Measurements from ENCODE around the gene CD4.
A peak's percentile ranks its signal among the peaks of the same experiment; 100 is the strongest.

CD4 gene

DNA sequence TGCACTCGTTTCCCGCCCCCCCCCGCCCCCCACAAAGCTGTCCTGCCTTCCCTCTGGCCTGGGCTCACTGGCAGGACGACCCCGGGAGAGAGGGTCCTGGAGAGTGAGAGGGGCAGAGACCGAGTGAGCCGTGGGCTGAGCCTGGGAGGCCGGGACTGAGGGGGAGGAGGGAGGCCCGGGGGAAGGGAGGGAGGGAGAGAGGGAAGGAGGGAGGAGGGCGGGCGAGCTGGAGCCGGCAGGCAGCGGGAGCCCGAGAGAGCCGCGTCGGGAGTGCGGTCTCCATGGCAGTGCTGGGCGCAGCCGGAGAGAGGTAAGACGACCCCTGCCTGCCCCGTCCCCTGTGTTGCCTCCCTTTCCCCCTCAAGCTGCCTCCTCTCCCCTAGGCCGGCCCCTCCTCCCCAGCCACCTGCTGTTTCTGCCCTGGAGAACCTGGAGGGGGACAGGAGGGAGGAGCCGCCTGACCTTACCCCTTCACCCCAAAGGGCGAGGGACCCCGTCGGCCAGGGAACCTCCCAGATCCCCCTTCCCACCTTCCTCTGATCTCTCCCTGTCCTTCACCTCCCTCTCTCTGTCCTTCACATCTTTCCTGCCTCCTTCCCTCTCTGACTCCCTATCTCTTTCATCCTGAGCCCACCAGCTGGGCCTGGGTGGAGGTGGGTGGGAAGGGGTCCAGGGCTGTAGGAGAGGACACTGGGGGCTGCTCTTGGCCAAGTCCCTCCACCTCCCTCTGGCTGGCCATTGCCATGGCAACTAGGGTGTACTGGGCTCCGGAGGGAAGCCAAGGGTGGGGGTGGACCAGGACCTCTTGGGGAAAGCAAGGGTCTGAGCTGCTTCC lies 32.5 kb downstream of the CD4 start, which contains the start of gene GPR162:
GPR162 (plus strand) TSS at position 231 of the 835 bp plus-strand sequence. CDS start 2,078 bp downstream, outside the sequence.
- Histone ChIP-seq H3K27me3 (ENCODE audit: insufficient read depth, poor library complexity, severe bottlenecking) (peaks cover 20% of the 10 kb centered on the region), H3K9me3 (ENCODE audit: severe bottlenecking) (no peaks in the 10 kb centered on the region), H3K27ac (ENCODE audit: poor library complexity, severe bottlenecking) (no peak within 1 kb of the TSS), H3K36me3 (ENCODE audit: low read depth) (no peaks in the 10 kb centered on the region), H3K4me1 (ENCODE audit: insufficient read depth, poor library complexity, severe bottlenecking) (no peaks in the 10 kb centered on the region), H3K4me3 (ENCODE audit: severe bottlenecking) (no peak within 1 kb of the TSS)
- ATAC-seq (ENCODE audit: low read depth) (peak; percentile 10; the same call in 2 of the 3 replicates), DNase-seq (ENCODE audit: low spot score) (no peak)
- TF ChIP-seq, protein P1, sequence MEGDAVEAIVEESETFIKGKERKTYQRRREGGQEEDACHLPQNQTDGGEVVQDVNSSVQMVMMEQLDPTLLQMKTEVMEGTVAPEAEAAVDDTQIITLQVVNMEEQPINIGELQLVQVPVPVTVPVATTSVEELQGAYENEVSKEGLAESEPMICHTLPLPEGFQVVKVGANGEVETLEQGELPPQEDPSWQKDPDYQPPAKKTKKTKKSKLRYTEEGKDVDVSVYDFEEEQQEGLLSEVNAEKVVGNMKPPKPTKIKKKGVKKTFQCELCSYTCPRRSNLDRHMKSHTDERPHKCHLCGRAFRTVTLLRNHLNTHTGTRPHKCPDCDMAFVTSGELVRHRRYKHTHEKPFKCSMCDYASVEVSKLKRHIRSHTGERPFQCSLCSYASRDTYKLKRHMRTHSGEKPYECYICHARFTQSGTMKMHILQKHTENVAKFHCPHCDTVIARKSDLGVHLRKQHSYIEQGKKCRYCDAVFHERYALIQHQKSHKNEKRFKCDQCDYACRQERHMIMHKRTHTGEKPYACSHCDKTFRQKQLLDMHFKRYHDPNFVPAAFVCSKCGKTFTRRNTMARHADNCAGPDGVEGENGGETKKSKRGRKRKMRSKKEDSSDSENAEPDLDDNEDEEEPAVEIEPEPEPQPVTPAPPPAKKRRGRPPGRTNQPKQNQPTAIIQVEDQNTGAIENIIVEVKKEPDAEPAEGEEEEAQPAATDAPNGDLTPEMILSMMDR (IDR thresholded peaks at IDR 0.05; ENCODE audit: poor library complexity, severe bottlenecking): no peak

DNA sequence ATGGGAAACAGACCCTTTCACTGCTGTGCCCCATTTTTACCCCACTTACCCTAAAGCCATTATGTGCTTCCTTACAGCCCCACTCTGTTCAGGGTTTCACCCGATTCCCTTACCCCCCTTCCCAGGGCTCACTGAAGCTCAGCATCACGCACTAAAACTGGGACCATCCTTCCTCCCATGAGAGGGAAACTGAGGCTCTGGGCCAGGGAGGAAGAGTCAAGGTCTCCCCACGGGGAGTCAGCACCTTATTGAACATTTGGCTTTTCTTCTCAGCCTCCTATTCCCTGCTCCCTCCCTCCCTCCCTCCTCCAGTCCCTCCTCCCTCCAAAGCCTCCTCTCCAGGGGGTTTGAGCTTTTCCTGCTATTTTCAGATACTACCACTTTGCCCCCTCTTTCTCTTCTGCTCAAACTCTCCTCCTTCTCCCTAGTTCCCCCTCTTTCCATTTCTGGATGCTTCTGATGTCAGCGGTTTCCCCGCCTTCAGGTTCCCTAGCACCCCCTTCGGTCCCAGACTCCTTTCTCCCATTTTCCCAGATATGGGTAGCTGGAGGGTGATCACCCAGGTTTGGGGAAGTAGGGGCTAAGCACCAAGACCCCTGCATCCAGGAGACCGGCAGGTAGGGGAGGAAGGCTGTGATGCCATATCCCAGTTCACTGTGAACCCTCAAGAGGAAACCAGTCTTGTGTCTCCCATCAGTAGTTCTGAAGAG lies 33.3 kb downstream of the CD4 start:
- DNase-seq (ENCODE audit: low spot score) (no peak), ATAC-seq (ENCODE audit: low read depth) (no peak)
- Histone ChIP-seq H3K27me3 (ENCODE audit: insufficient read depth, poor library complexity, severe bottlenecking) (peaks cover 20% of the 10 kb centered on the region), H3K4me3 (ENCODE audit: severe bottlenecking) (no peak overlapping the region), H3K9me3 (ENCODE audit: severe bottlenecking) (no peaks in the 10 kb centered on the region), H3K4me1 (ENCODE audit: insufficient read depth, poor library complexity, severe bottlenecking) (peaks cover 3% of the 10 kb centered on the region), H3K27ac (ENCODE audit: poor library complexity, severe bottlenecking) (no peak overlapping the region), H3K36me3 (ENCODE audit: low read depth) (no peaks in the 10 kb centered on the region)
- TF ChIP-seq, protein P1 (IDR thresholded peaks at IDR 0.05; ENCODE audit: poor library complexity, severe bottlenecking): no peak

DNA sequence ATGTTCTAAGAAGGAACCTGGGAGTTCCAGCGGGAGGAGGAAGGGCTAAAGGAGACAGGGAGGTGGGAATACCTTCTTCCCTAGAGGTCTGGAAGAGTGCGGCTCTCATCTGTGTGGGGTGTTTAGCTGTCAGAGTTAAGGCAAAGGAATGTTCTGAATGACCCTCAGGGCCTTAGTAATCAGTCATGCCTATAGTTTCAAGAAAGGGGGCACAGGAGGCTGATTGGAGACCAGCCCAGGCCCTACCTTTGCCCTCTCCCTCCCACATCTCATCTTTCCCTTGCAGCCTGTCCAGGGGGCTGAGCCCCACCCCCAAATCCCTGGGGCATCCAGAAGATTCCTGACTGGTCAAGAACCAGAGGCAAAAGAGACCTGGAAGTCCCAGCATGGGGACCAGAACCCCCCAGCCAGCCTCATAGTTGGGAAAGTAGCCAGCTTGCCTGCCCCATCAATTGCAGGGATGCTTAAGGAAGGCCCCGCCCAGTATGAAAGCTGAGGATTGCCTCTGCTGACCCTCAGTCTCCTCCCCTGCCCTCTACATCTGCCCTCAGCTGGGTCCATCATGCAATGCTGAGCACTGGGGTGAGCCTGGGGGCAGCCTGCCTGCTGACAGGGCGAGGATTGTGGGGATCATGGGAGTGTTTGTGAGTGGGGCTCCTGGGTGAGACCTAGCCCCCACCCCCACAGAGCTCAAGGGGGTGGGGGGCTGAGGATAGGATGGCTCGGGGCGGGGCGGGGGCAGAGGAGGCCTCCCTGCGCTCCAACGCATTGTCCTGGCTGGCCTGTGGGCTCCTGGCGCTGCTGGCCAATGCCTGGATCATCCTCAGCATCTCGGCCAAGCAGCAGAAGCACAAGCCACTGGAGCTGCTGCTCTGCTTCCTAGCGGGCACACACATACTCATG lies 34.1 kb downstream of the CD4 start:
- Histone ChIP-seq H3K4me3 (ENCODE audit: severe bottlenecking) (no peak overlapping the region), H3K36me3 (ENCODE audit: low read depth) (no peaks in the 10 kb centered on the region), H3K4me1 (ENCODE audit: insufficient read depth, poor library complexity, severe bottlenecking) (peaks cover 3% of the 10 kb centered on the region), H3K27me3 (ENCODE audit: insufficient read depth, poor library complexity, severe bottlenecking) (peaks cover 20% of the 10 kb centered on the region), H3K27ac (ENCODE audit: poor library complexity, severe bottlenecking) (no peak overlapping the region), H3K9me3 (ENCODE audit: severe bottlenecking) (no peaks in the 10 kb centered on the region)
- ATAC-seq (ENCODE audit: low read depth) (no peak), DNase-seq (ENCODE audit: low spot score) (no peak)
- TF ChIP-seq, protein P1 (IDR thresholded peaks at IDR 0.05; ENCODE audit: poor library complexity, severe bottlenecking): no peak

DNA sequence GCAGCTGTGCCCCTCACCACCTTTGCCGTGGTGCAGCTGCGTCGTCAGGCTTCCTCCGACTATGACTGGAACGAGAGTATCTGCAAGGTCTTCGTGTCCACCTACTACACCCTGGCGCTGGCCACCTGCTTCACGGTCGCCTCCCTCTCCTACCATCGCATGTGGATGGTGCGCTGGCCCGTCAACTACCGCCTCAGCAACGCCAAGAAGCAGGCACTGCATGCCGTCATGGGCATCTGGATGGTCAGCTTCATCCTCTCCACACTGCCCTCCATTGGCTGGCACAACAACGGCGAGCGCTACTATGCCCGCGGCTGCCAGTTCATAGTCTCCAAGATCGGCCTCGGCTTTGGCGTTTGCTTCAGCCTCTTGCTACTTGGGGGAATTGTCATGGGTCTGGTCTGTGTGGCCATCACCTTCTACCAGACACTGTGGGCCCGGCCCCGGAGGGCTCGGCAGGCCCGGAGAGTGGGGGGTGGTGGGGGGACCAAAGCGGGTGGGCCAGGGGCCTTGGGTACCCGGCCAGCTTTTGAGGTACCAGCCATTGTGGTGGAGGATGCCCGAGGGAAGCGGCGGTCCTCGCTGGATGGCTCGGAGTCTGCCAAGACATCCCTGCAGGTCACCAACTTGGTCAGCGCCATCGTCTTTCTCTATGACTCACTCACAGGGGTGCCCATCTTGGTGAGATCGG lies 34.9 kb downstream of the CD4 start:
- Histone ChIP-seq H3K4me1 (ENCODE audit: insufficient read depth, poor library complexity, severe bottlenecking) (peaks cover 3% of the 10 kb centered on the region), H3K27me3 (ENCODE audit: insufficient read depth, poor library complexity, severe bottlenecking) (peaks cover 20% of the 10 kb centered on the region), H3K27ac (ENCODE audit: poor library complexity, severe bottlenecking) (no peak overlapping the region), H3K9me3 (ENCODE audit: severe bottlenecking) (no peaks in the 10 kb centered on the region), H3K4me3 (ENCODE audit: severe bottlenecking) (no peak overlapping the region), H3K36me3 (ENCODE audit: low read depth) (no peaks in the 10 kb centered on the region)
- TF ChIP-seq, protein P1 (IDR thresholded peaks at IDR 0.05; ENCODE audit: poor library complexity, severe bottlenecking): no peak
- DNase-seq (ENCODE audit: low spot score) (no peak), ATAC-seq (ENCODE audit: low read depth) (no peak)
